ENCODE measurements around the gene KCTD21.

KCTD21 gene

DNA sequence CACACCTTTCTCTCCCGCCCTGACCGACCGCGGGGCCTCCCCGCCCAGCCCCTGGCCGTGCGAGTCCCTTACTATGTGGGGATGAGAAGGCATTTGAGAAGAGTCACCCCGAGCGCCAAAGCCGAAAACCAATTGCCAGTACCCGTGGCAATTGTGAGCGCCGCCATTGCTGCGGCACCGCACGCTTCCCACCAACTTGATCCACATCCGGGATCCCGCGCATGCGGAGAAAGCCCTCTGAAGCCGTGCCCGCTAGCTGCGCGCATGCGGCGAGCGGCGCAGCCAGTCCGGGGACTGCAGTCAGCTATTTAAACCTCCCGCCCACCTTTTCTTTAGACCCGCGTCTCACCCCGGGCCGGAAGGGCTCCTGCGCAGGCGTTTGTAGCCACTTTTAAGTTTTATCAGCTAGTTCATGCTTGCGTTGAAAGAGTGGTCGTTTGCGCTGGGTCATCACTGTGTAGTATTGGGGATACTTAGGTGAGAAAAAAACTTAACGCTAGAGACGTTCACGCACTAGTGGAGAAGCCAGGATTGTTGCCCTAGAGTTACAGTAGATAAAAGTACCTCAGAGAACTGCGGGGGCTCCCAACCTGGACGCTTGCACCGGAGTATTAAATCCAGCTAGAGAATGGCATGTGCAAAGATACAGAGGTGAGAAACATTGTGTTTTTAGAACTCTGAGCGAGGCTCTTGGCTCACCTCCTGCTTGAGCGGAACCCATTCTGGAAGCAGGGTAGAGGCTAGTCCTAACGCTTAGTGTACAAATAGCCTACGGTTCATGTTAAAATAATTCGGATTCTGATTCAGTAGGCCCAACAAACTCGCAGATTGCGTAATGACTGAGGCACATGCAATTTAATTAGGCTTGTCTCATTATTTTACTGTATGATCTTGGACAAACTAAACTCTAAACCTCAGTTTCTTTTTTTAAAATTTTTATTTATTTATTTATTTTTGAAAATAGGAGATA lies 48.7 kb downstream of the KCTD21 start, which contains the start of gene ALG8:
ALG8 (minus strand) TSS at position 205 of the 970 bp plus-strand sequence; CDS start at position 167, 38 bp downstream.
- peak; percentile 94 for DNase-seq (ENCODE audit: low spot score)

DNA sequence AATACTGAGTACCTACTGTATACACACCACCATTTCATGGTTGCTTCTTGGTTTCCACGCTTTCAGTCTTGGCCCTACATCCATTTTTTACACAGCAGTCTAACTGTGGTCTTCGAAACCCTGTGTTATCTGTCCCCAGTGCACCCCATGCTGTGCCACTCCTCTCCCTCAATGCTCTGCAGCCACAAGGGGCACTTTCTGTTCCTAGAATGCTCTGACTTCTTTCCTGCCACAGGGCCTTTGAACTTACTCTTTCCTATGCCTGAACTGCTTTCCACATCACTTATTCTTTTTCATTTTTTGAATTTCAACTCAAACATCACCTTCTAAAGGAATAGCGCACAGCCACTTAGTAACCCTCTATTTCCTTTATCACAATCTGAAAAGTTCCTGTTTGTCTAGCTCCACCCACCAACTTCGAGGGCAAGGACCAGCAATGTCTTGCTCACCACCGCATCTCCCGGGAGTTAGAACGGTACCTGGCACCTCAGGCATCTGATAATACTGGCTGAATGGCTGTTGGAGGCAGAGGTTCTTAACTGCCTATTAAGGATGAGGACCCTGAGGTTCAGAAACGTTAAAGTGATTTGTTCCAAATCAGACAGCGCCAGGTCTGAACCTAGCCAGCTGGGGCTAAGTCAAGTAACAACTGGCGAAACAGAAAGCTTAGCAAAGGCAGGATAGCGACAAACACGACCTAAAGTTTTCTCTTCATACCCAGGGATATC lies 49.6 kb downstream of the KCTD21 start:
- DNase-seq (ENCODE audit: low spot score): peak; percentile 12

DNA sequence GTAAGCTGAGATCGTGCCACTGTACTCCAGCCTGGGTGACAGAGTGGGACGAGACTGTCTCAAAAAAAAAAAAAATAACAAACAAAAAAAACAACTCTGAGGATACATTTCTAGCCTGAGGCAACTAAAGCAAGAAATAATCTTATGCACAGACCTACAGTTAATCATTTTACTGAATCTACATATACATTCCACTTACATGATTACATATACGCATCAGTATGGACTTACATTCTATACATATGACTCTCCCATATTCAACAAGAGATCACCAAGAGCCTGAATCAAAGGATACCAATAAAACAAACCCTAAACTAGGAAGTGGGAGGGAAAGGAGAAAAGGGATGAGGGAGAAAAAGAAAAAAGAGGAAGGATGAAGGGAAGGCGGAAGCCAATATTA lies 50.1 kb downstream of the KCTD21 start:
- DNase-seq (ENCODE audit: low spot score): no peak

DNA sequence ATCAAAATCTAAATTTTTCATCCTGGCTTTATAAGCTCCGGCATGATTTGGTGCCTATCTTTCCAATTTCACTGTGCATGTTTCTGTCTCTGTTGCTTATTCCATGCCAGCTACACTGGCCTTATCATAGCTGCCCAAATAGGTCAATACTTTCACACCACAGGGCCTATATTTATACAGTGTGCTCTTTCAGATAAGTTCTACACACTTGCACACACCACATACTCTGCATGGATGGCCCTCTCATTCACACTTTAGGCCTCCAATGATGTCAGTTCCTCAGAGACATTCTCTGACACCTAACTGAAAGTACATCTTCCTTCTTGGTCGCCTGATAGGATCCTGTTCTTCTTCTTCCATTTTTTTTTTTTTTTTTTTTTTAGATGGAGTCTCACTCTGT lies 56.0 kb downstream of the KCTD21 start:
- no peak for DNase-seq (ENCODE audit: low spot score)

DNA sequence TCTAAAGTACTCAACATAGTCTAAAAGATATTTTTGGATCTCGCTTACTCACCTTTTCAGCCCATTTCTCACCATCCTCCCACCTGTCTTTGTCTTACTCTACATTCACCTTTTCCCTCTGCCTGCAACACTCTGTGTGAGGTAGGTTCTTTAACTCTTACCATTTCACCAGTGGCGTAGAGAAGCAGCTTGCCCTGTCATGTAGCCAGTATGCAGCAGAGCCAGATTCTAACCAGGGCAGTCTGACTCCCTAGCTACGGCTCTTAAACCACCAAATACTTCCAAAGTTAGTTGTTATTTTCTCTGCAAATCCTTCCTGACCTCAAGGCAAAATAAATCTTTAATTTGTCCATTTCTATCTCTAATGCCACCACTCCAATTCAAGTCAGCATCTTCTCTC lies 56.5 kb downstream of the KCTD21 start:
- no peak for DNase-seq (ENCODE audit: low spot score)

DNA sequence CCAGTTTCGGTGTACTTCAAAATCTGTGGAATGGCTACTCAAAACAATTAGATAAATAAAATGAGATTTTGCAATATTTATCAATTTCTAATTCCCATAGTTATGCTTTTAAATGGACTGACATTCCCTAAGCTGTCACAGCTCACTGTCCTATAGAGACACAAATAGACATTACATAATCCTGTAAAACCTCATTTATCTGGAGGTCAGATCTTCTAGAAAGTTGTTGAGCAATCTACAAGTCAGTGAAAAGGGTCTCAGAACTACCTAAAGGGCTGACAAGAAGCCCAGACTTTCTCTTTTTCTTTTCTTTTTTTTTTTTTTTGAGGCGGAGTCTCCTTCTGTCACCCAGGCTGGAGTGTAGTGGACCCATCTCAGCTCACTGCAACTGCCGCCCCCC lies 61.0 kb downstream of the KCTD21 start:
- no peak for DNase-seq (ENCODE audit: low spot score)
